OCI-LY3 (cell line): ENCODE data around the gene KBTBD13.

Experiments used
- CTCF ChIP-seq: fragments of 200-600, 300-600 bp; sonication (generic); IDR thresholded peaks from 2 replicates; pipeline ENCODE4 v1.5.1; 2014; ENCODE audit warnings: antibody characterized with exemption, low read length, low read depth
- EZH2phosphoT487 ChIP-seq: fragments of 200-600 bp; shearing (Covaris generic); IDR thresholded peaks from 2 replicates; pipeline ENCODE4 v1.6.1; 2018; ENCODE audit warnings: antibody characterized with exemption, mixed run types, low read depth

DNA sequence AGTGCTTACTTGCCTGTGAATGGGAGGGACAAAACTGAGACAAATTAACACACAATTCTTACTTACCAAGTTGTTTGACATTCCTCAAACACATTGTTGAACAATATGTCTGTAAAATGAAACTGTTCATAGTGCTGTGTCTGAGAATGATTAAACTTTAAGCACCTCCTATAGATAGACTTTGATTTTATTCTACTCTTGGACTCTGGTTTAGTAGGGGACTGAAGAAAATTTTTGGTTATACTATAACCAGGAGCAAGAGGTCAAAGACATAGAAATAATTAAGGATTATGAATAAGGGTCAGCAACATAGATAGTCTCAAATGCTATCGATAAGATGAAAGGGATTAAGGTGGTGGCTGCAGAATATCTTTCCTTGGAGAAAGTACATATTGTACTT lies 39.2 kb upstream of the KBTBD13 start:
- no peak for TF ChIP-seq CTCF
- TF ChIP-seq EZH2phosphoT487: no peak
